ENCODE data around the gene GTF3A. TPM values are rescaled to one million over a fixed set of nuclear protein-coding genes. Genes with fewer than 3 reads are reported as not detected.

The GTF3A gene
- total RNA-seq, 1 experiment from 2014 or later, result 88.7 TPM

GRCh38 chr13:27415116-27415515, 9.3 kb upstream of the GTF3A start:
- Mint-ChIP-seq H3K4me3 (no peak overlapping the region), H3K4me1 (peaks cover 3% of the 10 kb centered on the region), H3K9me3 (peaks cover 2% of the 10 kb centered on the region), H3K27ac (no peak overlapping the region), H3K27me3 (ENCODE audit: low read depth) (peaks cover 3% of the 10 kb centered on the region), H3K36me3 (no peaks in the 10 kb centered on the region)
- DNase-seq (ENCODE audit: low spot score) (no peak), ATAC-seq (no peak)
- POLR2A ChIA-PET, result no interaction called here
- CTCF ChIA-PET, result interaction anchor here (0.6 to 1.0 kb wide), 3 partner anchors 9 to 55 kb away, joined by 3 to 6 read pairs (median 3); partner anchors contain the start of gene GTF3A
- TF ChIP-seq ETV6 (CRISPR knock-in tag; IDR thresholded peaks at IDR 0.05) (no peak), FOXJ3 (CRISPR knock-in tag; IDR thresholded peaks at IDR 0.05; ENCODE audit: borderline replicate concordance) (no peak), USF1 (CRISPR knock-in tag; IDR thresholded peaks at IDR 0.05) (no peak)

- no peaks in the 10 kb centered on the region for H3K9me3 Mint-ChIP-seq
- no peaks in the 10 kb centered on the region for H3K36me3 Mint-ChIP-seq
- no peak overlapping the region for H3K27ac Mint-ChIP-seq
- ChIA-PET CTCF (no interaction called here), POLR2A (no interaction called here)
- peaks cover 3% of the 10 kb centered on the region for H3K4me1 Mint-ChIP-seq
- ATAC-seq (no peak), DNase-seq (ENCODE audit: low spot score) (no peak)
- H3K4me3 Mint-ChIP-seq, result no peak overlapping the region
- TF ChIP-seq NFYB (CRISPR knock-in tag; conservative IDR thresholded peaks at IDR 0.05; ENCODE audit: low read depth), result no peak
- TF ChIP-seq ATF1 (CRISPR knock-in tag; IDR thresholded peaks at IDR 0.05), result no peak
- TF ChIP-seq CBFB (CRISPR knock-in tag; IDR thresholded peaks at IDR 0.05; ENCODE audit: low read depth), result no peak
- TF ChIP-seq PRRX2 (CRISPR knock-in tag; IDR thresholded peaks at IDR 0.05), result no peak
- TF ChIP-seq FOXJ3 (CRISPR knock-in tag; IDR thresholded peaks at IDR 0.05; ENCODE audit: borderline replicate concordance), result no peak
- TF ChIP-seq SMAD4 (CRISPR knock-in tag; IDR thresholded peaks at IDR 0.05), result no peak
- no peak for TF ChIP-seq ZNF532 (CRISPR knock-in tag; IDR thresholded peaks at IDR 0.05; ENCODE audit: borderline replicate concordance)
- no peak for TF ChIP-seq CREM (CRISPR knock-in tag; IDR thresholded peaks at IDR 0.05)
- TF ChIP-seq FOXP4 (CRISPR knock-in tag; IDR thresholded peaks at IDR 0.05), result no peak
- TF ChIP-seq NFATC4 (CRISPR knock-in tag; IDR thresholded peaks at IDR 0.05), result no peak
- no peak for TF ChIP-seq MLX (CRISPR knock-in tag; IDR thresholded peaks at IDR 0.05)
- TF ChIP-seq ZNF263 (CRISPR knock-in tag; IDR thresholded peaks at IDR 0.05; ENCODE audit: low read depth), result no peak
- TF ChIP-seq SMAD3 (CRISPR knock-in tag; IDR thresholded peaks at IDR 0.05; ENCODE audit: borderline replicate concordance), result no peak
- H3K27me3 Mint-ChIP-seq (ENCODE audit: low read depth), result peaks cover 19% of the 10 kb centered on the region
These were observed 5.1 kb upstream of the GTF3A start for GRCh38 chr13:27419328-27419727.

Data from WTC11 (cell line).